ENCODE measurements around the gene OPTC.

OPTC gene

GRCh38 chr1:203557390-203557789 lies 63.4 kb downstream of the OPTC start:
- Histone ChIP-seq H3K4me3 (ENCODE audit: low read depth, low read length) (no peak overlapping the region), H3K9ac (ENCODE audit: low read depth, low read length) (no peak overlapping the region), H3K9me3 (ENCODE audit: control insufficient read depth, insufficient read depth, low read length) (no peaks in the 10 kb centered on the region), H3K4me1 (ENCODE audit: control insufficient read depth, insufficient read depth, low read length) (peaks cover 29% of the 10 kb centered on the region), H3K36me3 (ENCODE audit: control insufficient read depth, insufficient read depth, low read length) (no peaks in the 10 kb centered on the region), H3K27me3 (ENCODE audit: control insufficient read depth, insufficient read depth, low read length) (no peaks in the 10 kb centered on the region)

- Histone ChIP-seq H3K27me3 (ENCODE audit: control insufficient read depth, insufficient read depth, low read length) (no peaks in the 10 kb centered on the region), H3K4me1 (ENCODE audit: control insufficient read depth, insufficient read depth, low read length) (peaks cover 29% of the 10 kb centered on the region), H3K36me3 (ENCODE audit: control insufficient read depth, insufficient read depth, low read length) (no peaks in the 10 kb centered on the region), H3K4me3 (ENCODE audit: low read depth, low read length) (no peak overlapping the region), H3K9me3 (ENCODE audit: control insufficient read depth, insufficient read depth, low read length) (no peaks in the 10 kb centered on the region), H3K9ac (ENCODE audit: low read depth, low read length) (no peak overlapping the region)
These were observed 64.3 kb downstream of the OPTC start for GRCh38 chr1:203558064-203558760.
